Glomerular endothelial cell (primary cell): ENCODE results near the gene PRR33. TPM values are rescaled to one million over a fixed set of nuclear protein-coding genes. Genes with fewer than 3 reads are reported as not detected.

Experiments
- DNase-seq: peaks from one replicate; pipeline ENCODE4 v3.0.0-alpha.2; 2011; ENCODE audit warnings: low read depth, low spot score; ENCODE audit errors: extremely low read depth
- total RNA-seq: library from RNA; depleted of rRNA; stranded (reverse); fragments of >200 nt; gene quantifications from 2 replicates; pipeline ENCODE4 v1.2.3, GENCODE V29; 2015

The PRR33 gene
- total RNA-seq, 1 donor from 2014 or later: not detected

GRCh38 chr11:1852877-1853276 is 38.8 kb downstream of the PRR33 start, which contains the start of gene LSP1:
LSP1 (plus strand) TSS chr11:1853084; CDS start chr11:1853145, 61 bp downstream.
- no peak for DNase-seq

GRCh38 chr11:1852271-1852876 is 39.3 kb downstream of the PRR33 start:
- no peak for DNase-seq

- no peak for DNase-seq
Measured at GRCh38 chr11:1851468-1852180, 40.1 kb downstream of the PRR33 start.

GRCh38 chr11:1848640-1849430 is 42.9 kb downstream of the PRR33 start:
- no peak for DNase-seq

- DNase-seq: no peak
Measured at GRCh38 chr11:1847926-1848639, 43.6 kb downstream of the PRR33 start.

- no peak for DNase-seq
Measured at GRCh38 chr11:1847006-1847735, 44.5 kb downstream of the PRR33 start.

- DNase-seq: no peak
Measured at GRCh38 chr11:1846453-1846932, 45.2 kb downstream of the PRR33 start.

- DNase-seq: no peak
Measured at GRCh38 chr11:1845561-1846452, 45.9 kb downstream of the PRR33 start.

GRCh38 chr11:1845095-1845429 is 46.6 kb downstream of the PRR33 start:
- DNase-seq: no peak

- no peak for DNase-seq
Measured at GRCh38 chr11:1844221-1845094, 47.2 kb downstream of the PRR33 start.

- DNase-seq: no peak
Measured at GRCh38 chr11:1843796-1844195, 47.9 kb downstream of the PRR33 start.

- no peak for DNase-seq
Measured at GRCh38 chr11:1843098-1843473, 48.6 kb downstream of the PRR33 start.

GRCh38 chr11:1842149-1843097 is 49.3 kb downstream of the PRR33 start:
- DNase-seq: no peak

GRCh38 chr11:1841511-1842148 is 50.1 kb downstream of the PRR33 start:
- no peak for DNase-seq

- no peak for DNase-seq
Measured at GRCh38 chr11:1840780-1841480, 50.8 kb downstream of the PRR33 start.
